Adrenal gland (tissue), 12 donors: ENCODE results near the gene QRICH2. TPM values are rescaled to one million over a fixed set of nuclear protein-coding genes. Genes with fewer than 3 reads are reported as not detected.

Experiments
- DNase-seq, 7 donors: peaks; one replicate each; pipeline ENCODE4 v3.0.0-alpha.2; 2019 to 2020
- H3K27ac ChIP-seq, 5 donors: fragments of 200-600 bp; sonication (generic) in 4 of 5; 1 replicate in 3 of 5; 2 replicates in 2 of 5; pipeline versions ENCODE4 v1.5.1 to v1.8.0; 2016 to 2020; ENCODE audit warnings: mild to moderate bottlenecking in 1 of 5
- H3K27me3 ChIP-seq: fragments of 200-600 bp; 2 replicates; pipeline ENCODE4 v1.8.0; 2021
- H3K36me3 ChIP-seq, 2 donors: fragments of 200-600 bp; replicated peaks in 1 of 2; 1 replicate in 1 of 2; 2 replicates in 1 of 2; pipeline versions ENCODE4 v1.5.1 to v1.8.0; 2018 to 2022
- H3K4me1 ChIP-seq, 2 donors: fragments of 200-600 bp; replicated peaks in 1 of 2; 1 replicate in 1 of 2; 2 replicates in 1 of 2; pipeline versions ENCODE4 v1.5.1 to v1.8.0; 2018 to 2021
- H3K4me3 ChIP-seq, 4 donors: fragments of 200-600 bp; sonication (generic) in 3 of 4; one replicate each; pipeline ENCODE4 v1.5.1; 2016 to 2018
- H3K9me3 ChIP-seq, 3 donors: fragments of 200-600 bp; sonication (generic) in 1 of 3; replicated peaks in 1 of 3; 1 replicate in 2 of 3; 2 replicates in 1 of 3; pipeline versions ENCODE4 v1.5.1 to v1.8.0; 2016 to 2021
- POLR2A ChIP-seq, 2 donors: fragments of 450-650 bp; IDR thresholded peaks; one replicate each; pipeline ENCODE4 v1.6.1; 2017; ENCODE audit warnings: antibody characterized with exemption in 2 of 2, mild to moderate bottlenecking in 2 of 2, moderate library complexity in 1 of 2
- WGBS, 4 donors: extraction: QIAGEN DNeasy Blood & Tissue Kit in 2 of 4; methylation state at CpG; one replicate each; pipeline versions ENCODE4 v1.1.5 to v1.1.7; 2013 to 2017; 5-methylcytosine and 5-hydroxymethylcytosine counted together
- intact Hi-C, 2 donors: fragments of 100-400 bp; cut with DNase I; formaldehyde crosslinking; loops; one replicate each; pipeline versions ENCODE4 v1.14.1 to v1.15.0; 2022 to 2023
- polyA plus RNA-seq, 3 donors: library from polyadenylated mRNA; stranded (reverse); fragments of 200-250 nt in 2 of 3; fragments of 350-450 nt in 1 of 3; fragmentation: Illumina TruSeq in 1 of 3; extraction: RNeasy Lipid Tissue Mini Kit (QIAGEN cat#74804) in 1 of 3; gene quantifications; one replicate each; pipeline ENCODE4 v1.2.3, GENCODE V29; 2013 to 2014
- total RNA-seq, 9 donors: library from RNA; depleted of rRNA in 4 of 9; stranded (reverse); fragments of >200 nt in 4 of 9; fragments of 120-200 nt in 1 of 9; fragmentation: NEBNext Ultra II Directional in 1 of 9; extraction: Animal tissue kit (Norgen Biotek cat#: 25700) in 1 of 9; gene quantifications; one replicate each; pipeline versions ENCODE4 v1.1.0 to v1.2.4, GENCODE V29; 2013 to 2023
- TF ChIP-seq, protein P1 (sequence below), 6 experiments: fragments of 450-650 bp in 4 of 6; fragments of 200-600 bp in 2 of 6; sonication (generic) in 1 of 6; IDR thresholded peaks; 1 replicate in 5 of 6; 2 replicates in 1 of 6; pipeline versions ENCODE4 v1.5.1 to v1.8.0; 2016 to 2021; ENCODE audit warnings: antibody characterized with exemption in 6 of 6, mild to moderate bottlenecking in 2 of 6, moderate library complexity in 1 of 6
- donor health status: healthy with polysubstance abuse.
- donor health status: Bipolar disorder and iron deficiency.
- donor health status: DM: yes; HTN: yes; CAD: no.
- donor health status: DM: no; HTN: no; CAD: no.
- donor health status: DM: no; HTN: no; CAD: no.
- donor health status: DM: yes; HTN: yes; CAD: no.

QRICH2 gene
- total and polyA plus RNA-seq, 12 donors, result 0.09 to 14.2 (median 1.4) TPM

DNA sequence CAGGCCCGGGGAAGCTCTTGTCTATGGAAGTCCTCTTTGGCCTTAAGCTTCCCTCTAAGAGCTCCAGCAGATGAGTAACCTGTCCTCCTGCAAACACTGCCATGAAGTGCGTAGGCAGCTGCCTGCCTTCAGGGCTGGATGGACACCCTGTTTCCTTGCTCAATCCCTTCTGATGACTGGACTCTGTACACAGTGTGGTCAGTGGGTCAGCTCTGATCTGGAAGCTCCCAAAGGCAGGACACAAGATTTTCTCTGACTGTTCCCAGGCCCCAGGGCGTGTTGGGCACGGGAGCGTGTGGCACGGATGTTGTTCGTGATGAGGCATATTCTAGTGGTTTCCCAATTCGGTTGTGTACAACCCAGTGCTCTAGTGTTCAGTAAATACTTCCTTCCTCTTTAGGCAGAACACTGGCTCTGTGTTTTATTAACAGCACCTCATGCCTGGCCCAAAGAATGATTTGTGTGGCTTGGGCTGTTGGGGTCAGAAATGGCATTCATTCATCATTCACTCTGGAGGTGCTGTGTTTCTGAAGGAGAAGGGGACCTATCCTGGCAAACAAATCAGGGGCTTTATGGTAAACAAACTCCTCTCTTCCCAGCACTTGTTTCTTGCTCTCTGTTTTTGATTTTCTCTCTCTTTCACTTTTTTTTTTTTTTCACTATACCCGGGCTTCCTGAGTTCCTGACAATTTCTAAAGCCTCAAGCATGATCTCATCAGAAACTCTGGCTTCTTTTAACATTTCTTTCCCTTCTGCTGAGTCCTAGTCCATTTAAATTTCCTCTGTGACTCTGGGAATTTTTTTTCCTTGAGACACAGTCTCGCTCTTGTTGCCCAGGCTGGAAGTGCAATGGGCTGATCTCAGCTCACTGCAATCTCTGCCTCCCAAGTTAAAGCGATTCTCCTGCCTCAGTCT, 55.8 kb downstream of the QRICH2 start:
- Histone ChIP-seq H3K27me3 (no peaks in the 10 kb centered on the region), H3K36me3 (no peaks in the 10 kb centered on the region), H3K27ac (peak overlapping the region in 3 of 5 donors; percentile 23 to 85 (median 70)), H3K9me3 (no peaks in the 10 kb centered on the region), H3K4me3 (no peak overlapping the region), H3K4me1 (peaks cover 0 to 10% of the 10 kb centered on the region in 2 donors)
- 54 to 61% (median 59%) methylated on average over 11 of the region's 11 CpGs for WGBS, 4 donors
- TF ChIP-seq, protein P1, sequence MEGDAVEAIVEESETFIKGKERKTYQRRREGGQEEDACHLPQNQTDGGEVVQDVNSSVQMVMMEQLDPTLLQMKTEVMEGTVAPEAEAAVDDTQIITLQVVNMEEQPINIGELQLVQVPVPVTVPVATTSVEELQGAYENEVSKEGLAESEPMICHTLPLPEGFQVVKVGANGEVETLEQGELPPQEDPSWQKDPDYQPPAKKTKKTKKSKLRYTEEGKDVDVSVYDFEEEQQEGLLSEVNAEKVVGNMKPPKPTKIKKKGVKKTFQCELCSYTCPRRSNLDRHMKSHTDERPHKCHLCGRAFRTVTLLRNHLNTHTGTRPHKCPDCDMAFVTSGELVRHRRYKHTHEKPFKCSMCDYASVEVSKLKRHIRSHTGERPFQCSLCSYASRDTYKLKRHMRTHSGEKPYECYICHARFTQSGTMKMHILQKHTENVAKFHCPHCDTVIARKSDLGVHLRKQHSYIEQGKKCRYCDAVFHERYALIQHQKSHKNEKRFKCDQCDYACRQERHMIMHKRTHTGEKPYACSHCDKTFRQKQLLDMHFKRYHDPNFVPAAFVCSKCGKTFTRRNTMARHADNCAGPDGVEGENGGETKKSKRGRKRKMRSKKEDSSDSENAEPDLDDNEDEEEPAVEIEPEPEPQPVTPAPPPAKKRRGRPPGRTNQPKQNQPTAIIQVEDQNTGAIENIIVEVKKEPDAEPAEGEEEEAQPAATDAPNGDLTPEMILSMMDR (IDR thresholded peaks at IDR 0.05), result no peak
- TF ChIP-seq POLR2A (IDR thresholded peaks at IDR 0.05), result no peak
- intact Hi-C loops, result no loop called here
- DNase-seq, result peak in 5 of 7 donors; percentile 44 to 71 (median 56)

DNA sequence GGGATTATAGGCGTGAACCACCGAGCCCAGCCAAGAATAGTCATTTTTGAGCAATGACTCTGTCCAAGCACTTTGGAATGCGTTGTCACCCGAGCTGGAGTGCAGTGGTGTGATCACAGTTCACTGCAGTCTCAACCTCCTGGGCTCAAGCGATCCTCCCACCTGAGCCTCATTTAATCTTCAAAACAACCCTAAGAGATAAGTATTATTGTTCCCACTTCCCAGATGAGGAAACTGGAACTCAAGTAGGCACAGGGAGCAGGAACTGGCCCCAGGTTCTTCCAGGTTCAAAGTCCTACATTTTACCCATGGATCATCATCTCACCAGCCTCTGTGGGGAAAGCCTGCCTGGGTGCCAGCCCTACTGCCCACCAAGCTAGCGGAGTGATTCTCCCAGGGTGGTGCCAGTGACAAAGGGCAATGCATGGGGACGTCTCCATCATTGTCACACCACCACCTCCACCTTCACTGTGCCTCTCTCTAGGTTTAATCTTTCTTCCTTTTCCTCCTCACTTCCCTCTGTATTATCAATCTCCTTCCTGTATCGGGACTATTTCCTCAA, 56.5 kb downstream of the QRICH2 start:
- Histone ChIP-seq H3K4me1 (peaks cover 0 to 12% of the 10 kb centered on the region in 2 donors), H3K27ac (peak overlapping the region in 3 of 5 donors; percentile 23 to 85 (median 70)), H3K36me3 (no peaks in the 10 kb centered on the region), H3K9me3 (no peaks in the 10 kb centered on the region), H3K27me3 (no peaks in the 10 kb centered on the region), H3K4me3 (no peak overlapping the region)
- intact Hi-C loops, result no loop called here
- TF ChIP-seq, protein P1 (IDR thresholded peaks at IDR 0.05), result no peak
- TF ChIP-seq POLR2A (IDR thresholded peaks at IDR 0.05), result no peak
- DNase-seq, result peak in 1 of 7 donors; percentile 31
- 74 to 77% (median 76%) methylated on average over 4 to 8 of the region's 8 CpGs for WGBS, 4 donors

DNA sequence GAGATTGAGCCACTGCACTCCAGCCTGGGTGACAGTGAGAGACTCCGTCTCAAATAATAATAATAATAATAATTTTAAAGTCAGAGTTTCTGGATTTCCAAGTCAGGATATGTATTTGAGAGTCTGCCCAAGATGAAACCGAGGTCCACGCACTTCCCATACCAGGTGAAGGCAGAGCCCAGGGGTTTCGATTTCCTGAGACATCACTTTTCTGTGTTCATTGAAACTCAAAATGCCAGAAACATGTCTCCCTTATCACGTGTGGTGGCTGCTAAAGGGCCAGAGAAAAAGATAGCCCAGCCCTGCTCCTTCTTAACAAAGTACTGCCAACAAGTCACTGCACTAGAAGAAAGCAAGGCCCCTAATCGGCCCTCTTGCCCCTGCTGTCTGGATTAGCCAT, 57.9 kb downstream of the QRICH2 start:
- TF ChIP-seq, protein P1 (IDR thresholded peaks at IDR 0.05), result no peak

DNA sequence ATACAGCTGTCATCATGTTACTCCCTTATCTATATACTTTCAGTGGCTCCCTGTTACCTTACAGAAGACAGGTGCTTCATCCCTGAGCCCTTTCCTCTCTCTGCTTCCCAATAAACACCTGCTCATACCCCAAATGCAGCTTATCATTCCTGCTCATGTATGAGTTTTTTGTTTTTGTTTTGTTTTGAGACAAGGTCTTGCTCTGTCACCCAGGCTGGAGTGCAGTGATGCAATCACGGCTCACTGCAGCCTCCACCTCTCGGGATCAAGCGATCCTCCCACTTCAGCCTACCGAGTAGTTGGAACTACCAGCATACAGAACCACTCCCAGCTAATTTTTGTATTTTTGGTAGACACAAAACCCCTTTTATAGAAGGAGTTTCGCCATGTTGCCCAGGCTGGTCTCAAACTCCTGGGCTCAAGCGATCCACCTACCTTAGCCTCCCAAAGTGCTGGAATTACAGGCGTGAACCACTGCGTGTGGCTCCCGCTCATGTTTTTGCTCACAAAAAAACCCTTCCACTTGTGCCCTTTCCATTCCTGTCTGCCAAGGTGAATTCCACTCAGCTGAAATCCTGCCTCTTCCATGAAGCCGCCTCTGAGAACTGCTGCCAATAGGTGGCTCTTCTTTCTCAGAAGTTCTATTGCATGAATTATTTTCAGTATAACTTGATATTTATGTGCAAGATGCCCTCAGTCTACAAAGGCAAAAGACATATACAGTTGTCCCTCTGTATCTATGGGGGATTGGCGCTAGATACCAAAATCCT, 59.9 kb downstream of the QRICH2 start:
- Histone ChIP-seq H3K27ac (no peak overlapping the region), H3K27me3 (no peaks in the 10 kb centered on the region), H3K36me3 (no peaks in the 10 kb centered on the region), H3K4me3 (no peak overlapping the region), H3K4me1 (peaks cover 0 to 15% of the 10 kb centered on the region in 2 donors), H3K9me3 (no peaks in the 10 kb centered on the region)
- TF ChIP-seq POLR2A (IDR thresholded peaks at IDR 0.05), result no peak
- TF ChIP-seq, protein P1 (IDR thresholded peaks at IDR 0.05), result no peak
- DNase-seq, result peak in 2 of 7 donors; percentile 47 to 48
- WGBS, 4 donors, result 60 to 69% (median 63%) methylated on average over 11 of the region's 11 CpGs
- intact Hi-C loops, result no loop called here

More for the DNA sequence above, 57.9 kb downstream of the QRICH2 start:
- Histone ChIP-seq H3K36me3 (no peaks in the 10 kb centered on the region), H3K27ac (no peak overlapping the region), H3K4me1 (peaks cover 0 to 16% of the 10 kb centered on the region in 2 donors), H3K4me3 (no peak overlapping the region), H3K9me3 (no peaks in the 10 kb centered on the region), H3K27me3 (no peaks in the 10 kb centered on the region)
- intact Hi-C loops, result no loop called here
- 74 to 85% (median 78%) methylated on average over 6 of the region's 6 CpGs for WGBS, 4 donors
- DNase-seq, result peak in 1 of 7 donors; percentile 14
